DMS 273 (cell line): ENCODE results near the gene MDGA2.
"Not testable (repeated sequence)": the region's sequence is repeated elsewhere in the genome, so short reads cannot be mapped to it uniquely, and the experiment has no call there.

Experiments
- DNase-seq: peaks from one replicate; lab custom pipeline; 2025; ENCODE audit not compliant: unreplicated experiment; lab: John Stamatoyannopoulos, UW

Gene MDGA2

GRCh38 chr14:47353186-47353585 is 322.2 kb downstream of the MDGA2 start:
- DNase-seq: no peak

GRCh38 chr14:47346849-47347248 is 328.6 kb downstream of the MDGA2 start:
- no peak for DNase-seq

- DNase-seq: no peak
Observed at GRCh38 chr14:47345016-47345415, 330.4 kb downstream of the MDGA2 start.

GRCh38 chr14:47332939-47333338 is 342.5 kb downstream of the MDGA2 start:
- DNase-seq: no peak

- DNase-seq: no peak
Observed at GRCh38 chr14:47332106-47332505, 343.3 kb downstream of the MDGA2 start.

- DNase-seq: no peak
Observed at GRCh38 chr14:47328376-47328775, 347.0 kb downstream of the MDGA2 start.

- no peak for DNase-seq
Observed at GRCh38 chr14:47327336-47327735, 348.1 kb downstream of the MDGA2 start.

- no peak for DNase-seq
Observed at GRCh38 chr14:47322751-47323150, 352.7 kb downstream of the MDGA2 start.

GRCh38 chr14:47302121-47302520 is 373.3 kb downstream of the MDGA2 start:
- no peak for DNase-seq

GRCh38 chr14:47300796-47301195 is 374.6 kb downstream of the MDGA2 start:
- DNase-seq: no peak

GRCh38 chr14:47297374-47297773 is 378.0 kb downstream of the MDGA2 start:
- no peak for DNase-seq

- DNase-seq: no peak
Observed at GRCh38 chr14:47284283-47284682, 391.1 kb downstream of the MDGA2 start.

- not testable (repeated sequence) for DNase-seq
Observed at GRCh38 chr14:47281761-47282160, 393.6 kb downstream of the MDGA2 start.

- DNase-seq: peak; percentile 66
Observed at GRCh38 chr14:47278233-47278842, 397.1 kb downstream of the MDGA2 start.

GRCh38 chr14:47277703-47278102 is 397.7 kb downstream of the MDGA2 start:
- no peak for DNase-seq

- no peak for DNase-seq
Observed at GRCh38 chr14:47276931-47277330, 398.5 kb downstream of the MDGA2 start.

GRCh38 chr14:47273939-47274338 is 401.5 kb downstream of the MDGA2 start:
- DNase-seq: no peak

- DNase-seq: no peak
Observed at GRCh38 chr14:47270715-47271114, 404.7 kb downstream of the MDGA2 start.

- DNase-seq: no peak
Observed at GRCh38 chr14:47269756-47270492, 405.5 kb downstream of the MDGA2 start.

GRCh38 chr14:47264842-47265241 is 410.6 kb downstream of the MDGA2 start:
- DNase-seq: no peak

GRCh38 chr14:47262801-47263200 is 412.6 kb downstream of the MDGA2 start:
- no peak for DNase-seq

- DNase-seq: no peak
Observed at GRCh38 chr14:47261350-47261749, 414.1 kb downstream of the MDGA2 start.

GRCh38 chr14:47259796-47260195 is 415.6 kb downstream of the MDGA2 start:
- no peak for DNase-seq
